SK-N-SH (cell line): ENCODE data around the gene POLR3H. TPM values are rescaled to one million over a fixed set of nuclear protein-coding genes. Genes with fewer than 3 reads are reported as not detected.

Source experiments
- CTCF ChIA-PET: fragments of 300-600, 350-600 bp; formaldehyde crosslinking; extraction: SDS; loops from one replicate; lab custom pipeline; 2021; lab: Yijun Ruan, JAX
- POLR2A ChIA-PET: fragments of 350-600 bp; sonication (Branson Sonifier 250); formaldehyde crosslinking; extraction: SDS; loops from one replicate; lab custom pipeline; 2020; ENCODE audit warnings: antibody characterized with exemption, inconsistent platforms; lab: Yijun Ruan, JAX
- DNase-seq: peaks from one replicate; pipeline ENCODE4 v3.0.0; 2012
- H2AFZ ChIP-seq: fragments of 200-600 bp; sonication (generic); 2 replicates; pipeline ENCODE4 v1.8.1; 2016; ENCODE audit warnings: antibody characterized with exemption, mild to moderate bottlenecking, low read depth
- H3F3A ChIP-seq: fragments of 200-600 bp; sonication (generic); replicated peaks from 2 replicates; pipeline ENCODE3; 2016; ENCODE audit warnings: antibody characterized with exemption, mild to moderate bottlenecking; ENCODE audit not compliant: insufficient read depth
- H3K27ac ChIP-seq, 2 experiments: fragments of 200-500 bp in 1 of 2; fragments of 200-600 bp in 1 of 2; sonication (Bioruptor generic) in 1 of 2; sonication (generic), shearing (Covaris generic) in 1 of 2; 2 replicates each; pipeline versions ENCODE4 v1.5.1 to v1.6.1; 2014 to 2016; ENCODE audit warnings: low read depth in 2 of 2, inconsistent platforms in 1 of 2, low read length in 1 of 2, mild to moderate bottlenecking in 1 of 2, mixed read lengths in 1 of 2
- H3K27me3 ChIP-seq: fragments of 200-600 bp; sonication (generic), shearing (Covaris generic); 2 replicates; pipeline ENCODE4 v1.6.1; 2016; ENCODE audit warnings: mixed run types; ENCODE audit not compliant: insufficient read depth
- H3K36me3 ChIP-seq, 2 experiments: fragments of 200-500 bp in 1 of 2; fragments of 200-600 bp in 1 of 2; sonication (Bioruptor generic) in 1 of 2; sonication (generic) in 1 of 2; replicated peaks in 1 of 2; 2 replicates each; pipeline versions ENCODE3 to v1.5.1; 2014 to 2016; ENCODE audit warnings: low read length in 1 of 2, mild to moderate bottlenecking in 1 of 2; ENCODE audit not compliant: insufficient read depth in 2 of 2, control insufficient read depth in 1 of 2
- H3K4me1 ChIP-seq, 2 experiments: fragments of 200-500 bp in 1 of 2; fragments of 200-600 bp in 1 of 2; sonication (Bioruptor generic) in 1 of 2; sonication (generic), shearing (Covaris generic) in 1 of 2; 2 replicates each; pipeline versions ENCODE4 v1.5.1 to v1.6.1; 2014 to 2016; ENCODE audit warnings: low read depth in 1 of 2, low read length in 1 of 2, mixed run types in 1 of 2; ENCODE audit not compliant: insufficient read depth in 2 of 2, control insufficient read depth in 1 of 2
- H3K4me2 ChIP-seq: fragments of 200-600 bp; sonication (generic), shearing (Covaris generic); 2 replicates; pipeline ENCODE4 v1.6.1; 2017; ENCODE audit warnings: mixed run types
- H3K4me3 ChIP-seq, 2 experiments: fragments of 200-500 bp in 1 of 2; fragments of 200-600 bp in 1 of 2; sonication (Bioruptor generic) in 1 of 2; sonication (generic), shearing (Covaris generic) in 1 of 2; 2 replicates each; pipeline versions ENCODE4 v1.5.1 to v1.8.1; 2014 to 2016; ENCODE audit warnings: low read depth in 2 of 2, inconsistent platforms in 1 of 2, low read length in 1 of 2, mild to moderate bottlenecking in 1 of 2, mixed read lengths in 1 of 2, moderate library complexity in 1 of 2
- H3K79me2 ChIP-seq: fragments of 200-600 bp; sonication (generic); 2 replicates; pipeline ENCODE4 v1.8.1; 2017; ENCODE audit warnings: mild to moderate bottlenecking; ENCODE audit not compliant: insufficient read depth
- H3K9ac ChIP-seq: fragments of 200-600 bp; sonication (generic); 2 replicates; pipeline ENCODE4 v1.6.1; 2017; ENCODE audit warnings: mixed run types
- H3K9me2 ChIP-seq: fragments of 200-600 bp; sonication (generic); 2 replicates; pipeline ENCODE4 v1.6.1; 2017; ENCODE audit warnings: mixed run types
- H3K9me3 ChIP-seq: fragments of 200-600 bp; sonication (generic); 2 replicates; pipeline ENCODE4 v1.6.1; 2017; ENCODE audit warnings: mixed run types, mild to moderate bottlenecking, moderate library complexity
- H4K20me1 ChIP-seq: fragments of 200-600 bp; sonication (generic); 2 replicates; pipeline ENCODE4 v1.6.1; 2017; ENCODE audit warnings: mild to moderate bottlenecking, mixed run types; ENCODE audit not compliant: insufficient read depth
- CHD2 ChIP-seq: fragments of 150-350 bp; IDR thresholded peaks from 2 replicates; pipeline ENCODE4 v1.6.1; 2018; ENCODE audit warnings: low read length; ENCODE audit not compliant: partially characterized antibody
- ELF1 ChIP-seq: IDR thresholded peaks from 2 replicates; pipeline ENCODE4 v1.4.0; 2012
- EP300 ChIP-seq, 2 experiments: IDR thresholded peaks; 2 replicates each; pipeline versions ENCODE4 v1.4.0 to v1.6.1; 2012; ENCODE audit warnings: borderline replicate concordance in 1 of 2, low read depth in 1 of 2, low read length in 1 of 2
- EZH2phosphoT487 ChIP-seq: fragments of 200-600 bp; sonication (generic); IDR thresholded peaks from 2 replicates; pipeline ENCODE4 v1.6.1; 2017; ENCODE audit warnings: low read depth, mixed run types, mild to moderate bottlenecking, antibody characterized with exemption, moderate library complexity, borderline replicate concordance
- FOSL2 ChIP-seq: IDR thresholded peaks from 2 replicates; pipeline ENCODE4 v1.4.0; 2012; ENCODE audit warnings: low read depth, mild to moderate bottlenecking, moderate library complexity, borderline replicate concordance
- JUND ChIP-seq: IDR thresholded peaks from 2 replicates; pipeline ENCODE4 v1.4.0; 2012
- MEF2A ChIP-seq: IDR thresholded peaks from 2 replicates; pipeline ENCODE4 v1.4.0; 2012; ENCODE audit warnings: low read depth, borderline replicate concordance
- NRF1 ChIP-seq: IDR thresholded peaks from 2 replicates; pipeline ENCODE4 v1.6.1; 2012; ENCODE audit warnings: low read depth, mild to moderate bottlenecking, low read length
- PBX3 ChIP-seq: IDR thresholded peaks from 2 replicates; pipeline ENCODE4; 2012
- RAD21 ChIP-seq: IDR thresholded peaks from 2 replicates; pipeline ENCODE4 v1.6.1; 2012; ENCODE audit warnings: mild to moderate bottlenecking, low read length
- RXRA ChIP-seq: IDR thresholded peaks from 2 replicates; pipeline ENCODE4 v1.4.0; 2012; ENCODE audit warnings: low read depth, mild to moderate bottlenecking, borderline replicate concordance
- TCF12 ChIP-seq: IDR thresholded peaks from 2 replicates; pipeline ENCODE4 v1.4.0; 2012
- TEAD4 ChIP-seq: IDR thresholded peaks from 2 replicates; pipeline ENCODE4 v1.4.0; 2012; ENCODE audit warnings: mild to moderate bottlenecking, borderline replicate concordance; ENCODE audit not compliant: insufficient read depth
- YY1 ChIP-seq: IDR thresholded peaks from 2 replicates; pipeline ENCODE4 v1.4.0; 2012; ENCODE audit warnings: low read depth, mild to moderate bottlenecking
- ZBTB33 ChIP-seq: IDR thresholded peaks from 2 replicates; pipeline ENCODE4 v1.4.0; 2012; ENCODE audit warnings: low read depth, borderline replicate concordance
- WGBS: methylation state at CpG from one replicate; pipeline ENCODE4 v1.1.6; 2017; ENCODE audit warnings: low lambda C conversion rate; 5-methylcytosine and 5-hydroxymethylcytosine counted together
- polyA plus RNA-seq, 3 experiments: library from polyadenylated mRNA; depleted of rRNA; stranded (reverse); fragments of >200 nt; gene quantifications; 2 replicates each; pipeline ENCODE4 v1.2.3, GENCODE V29; 2012
- TF ChIP-seq, protein P1 (sequence below): IDR thresholded peaks from 2 replicates; pipeline ENCODE4 v1.6.1; 2012; ENCODE audit warnings: mild to moderate bottlenecking, low read depth, low read length, moderate library complexity
- TF ChIP-seq, protein P2 (sequence below): fragments of 200-600 bp; sonication (generic); IDR thresholded peaks from 2 replicates; pipeline ENCODE4 v1.6.1; 2017; ENCODE audit warnings: antibody characterized with exemption, mild to moderate bottlenecking, moderate library complexity

Gene POLR3H
- polyA plus RNA-seq, 1 of the 3 experiments (the other 2 are of a cell fraction) = 22.9 TPM

- TF ChIP-seq EP300 (IDR thresholded peaks at IDR 0.05; ENCODE audit: borderline replicate concordance in 1 of 2, low read depth in 1 of 2, low read length in 1 of 2) (no peak), JUND (no peak), RAD21 (no peak)
These were observed 27.5 kb upstream of the POLR3H start (continued) for GRCh38 chr22:41571786-41572185.

DNA sequence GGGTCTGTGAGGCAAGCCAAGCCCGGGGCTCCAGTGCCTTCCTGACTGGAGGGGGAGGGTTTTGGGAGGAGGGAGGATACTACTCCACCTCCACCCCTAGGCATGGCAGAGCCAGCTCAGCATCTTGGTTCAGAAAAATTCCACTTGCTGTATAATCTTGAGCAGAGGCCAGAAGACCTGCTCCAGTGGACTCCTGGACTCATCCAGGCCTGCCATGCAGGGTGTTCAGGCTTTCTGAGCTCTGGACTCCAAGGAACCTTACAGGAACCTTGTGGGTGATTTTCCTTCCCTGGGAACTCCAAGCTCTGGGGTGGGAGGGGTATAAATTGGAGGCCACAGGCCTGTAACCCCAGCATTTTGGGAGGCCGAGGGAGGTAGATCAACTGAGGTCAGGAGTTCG is 26.0 kb upstream of the POLR3H start:
- no peak overlapping the region for H3K27ac ChIP-seq
- no peaks in the 10 kb centered on the region for H3K79me2 ChIP-seq
- no peak for TF ChIP-seq CHD2
- TF ChIP-seq, protein P1, sequence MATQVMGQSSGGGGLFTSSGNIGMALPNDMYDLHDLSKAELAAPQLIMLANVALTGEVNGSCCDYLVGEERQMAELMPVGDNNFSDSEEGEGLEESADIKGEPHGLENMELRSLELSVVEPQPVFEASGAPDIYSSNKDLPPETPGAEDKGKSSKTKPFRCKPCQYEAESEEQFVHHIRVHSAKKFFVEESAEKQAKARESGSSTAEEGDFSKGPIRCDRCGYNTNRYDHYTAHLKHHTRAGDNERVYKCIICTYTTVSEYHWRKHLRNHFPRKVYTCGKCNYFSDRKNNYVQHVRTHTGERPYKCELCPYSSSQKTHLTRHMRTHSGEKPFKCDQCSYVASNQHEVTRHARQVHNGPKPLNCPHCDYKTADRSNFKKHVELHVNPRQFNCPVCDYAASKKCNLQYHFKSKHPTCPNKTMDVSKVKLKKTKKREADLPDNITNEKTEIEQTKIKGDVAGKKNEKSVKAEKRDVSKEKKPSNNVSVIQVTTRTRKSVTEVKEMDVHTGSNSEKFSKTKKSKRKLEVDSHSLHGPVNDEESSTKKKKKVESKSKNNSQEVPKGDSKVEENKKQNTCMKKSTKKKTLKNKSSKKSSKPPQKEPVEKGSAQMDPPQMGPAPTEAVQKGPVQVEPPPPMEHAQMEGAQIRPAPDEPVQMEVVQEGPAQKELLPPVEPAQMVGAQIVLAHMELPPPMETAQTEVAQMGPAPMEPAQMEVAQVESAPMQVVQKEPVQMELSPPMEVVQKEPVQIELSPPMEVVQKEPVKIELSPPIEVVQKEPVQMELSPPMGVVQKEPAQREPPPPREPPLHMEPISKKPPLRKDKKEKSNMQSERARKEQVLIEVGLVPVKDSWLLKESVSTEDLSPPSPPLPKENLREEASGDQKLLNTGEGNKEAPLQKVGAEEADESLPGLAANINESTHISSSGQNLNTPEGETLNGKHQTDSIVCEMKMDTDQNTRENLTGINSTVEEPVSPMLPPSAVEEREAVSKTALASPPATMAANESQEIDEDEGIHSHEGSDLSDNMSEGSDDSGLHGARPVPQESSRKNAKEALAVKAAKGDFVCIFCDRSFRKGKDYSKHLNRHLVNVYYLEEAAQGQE = no peak
- TF ChIP-seq ZBTB33 = no peak
- TF ChIP-seq NRF1 = no peak
- TF ChIP-seq TCF12 = no peak
- TF ChIP-seq JUND = no peak
- no peak for TF ChIP-seq TEAD4
- no peak for TF ChIP-seq RAD21
- no peak for TF ChIP-seq EZH2phosphoT487
- no peak for TF ChIP-seq YY1
- no peak for TF ChIP-seq FOSL2
- TF ChIP-seq, protein P2, sequence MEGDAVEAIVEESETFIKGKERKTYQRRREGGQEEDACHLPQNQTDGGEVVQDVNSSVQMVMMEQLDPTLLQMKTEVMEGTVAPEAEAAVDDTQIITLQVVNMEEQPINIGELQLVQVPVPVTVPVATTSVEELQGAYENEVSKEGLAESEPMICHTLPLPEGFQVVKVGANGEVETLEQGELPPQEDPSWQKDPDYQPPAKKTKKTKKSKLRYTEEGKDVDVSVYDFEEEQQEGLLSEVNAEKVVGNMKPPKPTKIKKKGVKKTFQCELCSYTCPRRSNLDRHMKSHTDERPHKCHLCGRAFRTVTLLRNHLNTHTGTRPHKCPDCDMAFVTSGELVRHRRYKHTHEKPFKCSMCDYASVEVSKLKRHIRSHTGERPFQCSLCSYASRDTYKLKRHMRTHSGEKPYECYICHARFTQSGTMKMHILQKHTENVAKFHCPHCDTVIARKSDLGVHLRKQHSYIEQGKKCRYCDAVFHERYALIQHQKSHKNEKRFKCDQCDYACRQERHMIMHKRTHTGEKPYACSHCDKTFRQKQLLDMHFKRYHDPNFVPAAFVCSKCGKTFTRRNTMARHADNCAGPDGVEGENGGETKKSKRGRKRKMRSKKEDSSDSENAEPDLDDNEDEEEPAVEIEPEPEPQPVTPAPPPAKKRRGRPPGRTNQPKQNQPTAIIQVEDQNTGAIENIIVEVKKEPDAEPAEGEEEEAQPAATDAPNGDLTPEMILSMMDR = no peak
- TF ChIP-seq MEF2A = no peak
- no peak for TF ChIP-seq ELF1
- no peak for TF ChIP-seq RXRA
- no peak for TF ChIP-seq PBX3
- CTCF ChIA-PET = interaction anchor here (0.8 kb wide), 1 partner anchor 37 kb away, joined by 3 read pairs; no protein-coding TSS in a partner anchor
- H3K4me1 ChIP-seq = peaks cover 0 to 6% of the 10 kb centered on the region in 2 experiments; a peak in 1 of 4 replicates
- H3F3A ChIP-seq = peaks cover 10% of the 10 kb centered on the region
- H3K4me2 ChIP-seq = no peak overlapping the region
- H3K9ac ChIP-seq = no peak overlapping the region
- no peak for DNase-seq
- no peaks in the 10 kb centered on the region for H3K27me3 ChIP-seq
- H3K9me3 ChIP-seq = no peaks in the 10 kb centered on the region
- no peaks in the 10 kb centered on the region for H3K9me2 ChIP-seq
- H3K36me3 ChIP-seq = no peaks in the 10 kb centered on the region
- H2AFZ ChIP-seq = no peak overlapping the region
- H3K4me3 ChIP-seq = no peak overlapping the region
- H4K20me1 ChIP-seq = no peaks in the 10 kb centered on the region
- WGBS = 86% methylated on average over 3 of the region's 3 CpGs
- POLR2A ChIA-PET = no interaction called here
